Measurements from ENCODE around the gene PTPRM.

PTPRM gene

GRCh38 chr18:8005870-8006569, 438.9 kb downstream of the PTPRM start:
- DNase-seq (ENCODE audit: low read depth): no peak

- DNase-seq (ENCODE audit: low read depth): no peak
These were observed 439.9 kb downstream of the PTPRM start for GRCh38 chr18:8006979-8007378.

GRCh38 chr18:8008033-8008432, 440.9 kb downstream of the PTPRM start:
- no peak for DNase-seq (ENCODE audit: low read depth)

- DNase-seq (ENCODE audit: low read depth): no peak
These were observed 444.2 kb downstream of the PTPRM start for GRCh38 chr18:8011361-8011760.

- no peak for DNase-seq (ENCODE audit: low read depth)
These were observed 444.8 kb downstream of the PTPRM start for GRCh38 chr18:8011906-8012305.

- no peak for DNase-seq (ENCODE audit: low read depth)
These were observed 451.7 kb downstream of the PTPRM start for GRCh38 chr18:8018701-8019331.

GRCh38 chr18:8019600-8019999, 452.5 kb downstream of the PTPRM start:
- no peak for DNase-seq (ENCODE audit: low read depth)

DNA sequence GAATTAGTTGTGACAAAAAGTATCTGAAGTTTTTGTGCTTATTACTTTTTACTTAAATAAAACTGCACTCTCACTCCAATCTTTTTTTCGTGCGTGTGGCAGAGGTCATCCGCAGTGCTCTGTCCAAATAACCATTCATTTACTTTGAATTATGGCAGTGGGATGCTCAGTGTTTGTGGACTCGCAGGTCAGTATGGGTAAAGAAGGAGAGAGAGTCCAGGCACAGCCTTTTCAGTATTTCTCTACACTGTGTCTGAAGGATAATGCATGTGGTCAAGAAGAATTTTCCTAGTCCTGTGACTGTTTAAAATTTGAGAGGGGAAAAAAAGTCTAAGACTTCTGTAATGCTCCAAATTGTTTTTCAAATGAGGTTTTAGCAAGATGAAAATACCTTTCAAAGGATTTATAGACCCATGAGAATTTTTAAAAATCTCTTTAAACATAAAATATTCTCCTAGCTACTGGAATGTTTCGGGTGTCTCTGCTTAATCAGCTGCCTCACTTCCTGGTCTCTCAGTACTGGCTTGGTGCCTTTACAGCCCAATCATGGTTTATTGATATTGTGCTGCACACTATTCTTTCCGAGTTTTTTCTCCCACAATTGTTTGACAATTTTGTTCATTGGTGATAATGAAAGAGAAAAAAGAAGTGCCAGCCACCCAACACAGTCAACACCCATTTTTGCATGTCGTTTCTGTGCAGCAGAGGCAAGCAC, 453.2 kb downstream of the PTPRM start:
- DNase-seq (ENCODE audit: low read depth): no peak

DNA sequence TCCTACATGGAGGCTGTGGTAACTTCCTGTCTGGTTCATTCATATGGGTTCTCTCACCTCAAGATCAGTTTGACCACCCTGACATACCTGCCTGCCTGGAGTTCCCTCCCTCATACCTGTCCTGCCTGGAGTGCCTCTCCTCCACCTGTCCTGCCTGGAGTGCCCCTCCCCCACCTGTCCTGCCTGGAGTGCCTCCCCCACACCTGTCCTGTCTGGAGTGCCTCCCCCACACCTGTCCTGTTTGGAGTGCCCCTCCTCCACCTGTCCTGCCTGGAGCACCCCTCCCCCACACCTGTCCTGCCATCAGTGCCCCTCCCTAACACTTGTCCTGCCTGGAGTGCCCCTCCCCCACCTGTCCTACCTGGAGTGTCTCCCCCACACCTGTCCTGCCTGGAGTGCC, 461.9 kb downstream of the PTPRM start:
- DNase-seq (ENCODE audit: low read depth): no peak

DNA sequence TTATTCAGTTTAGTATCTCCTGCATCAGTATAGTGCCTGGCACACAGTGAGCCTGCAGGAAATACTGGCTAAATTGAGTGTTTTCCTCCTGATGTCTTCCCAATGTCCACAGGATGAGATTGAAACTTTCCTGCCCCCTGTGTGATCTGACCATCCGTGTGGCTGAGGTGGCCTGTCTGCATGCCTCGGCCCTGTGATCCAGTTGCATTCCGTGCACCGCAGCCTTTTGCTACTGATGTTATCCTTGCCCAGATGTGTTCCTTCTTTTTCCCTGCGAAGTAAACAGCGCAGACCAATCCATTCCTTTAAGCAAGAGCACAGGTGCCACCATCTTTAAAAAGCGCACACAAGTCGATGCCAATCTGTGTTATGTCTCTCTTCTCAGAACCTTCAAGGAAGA, 462.6 kb downstream of the PTPRM start:
- DNase-seq (ENCODE audit: low read depth): no peak

GRCh38 chr18:8030201-8030600, 463.1 kb downstream of the PTPRM start:
- no peak for DNase-seq (ENCODE audit: low read depth)

GRCh38 chr18:8031496-8031895, 464.4 kb downstream of the PTPRM start:
- DNase-seq (ENCODE audit: low read depth): no peak

GRCh38 chr18:8034674-8035073, 467.6 kb downstream of the PTPRM start:
- DNase-seq (ENCODE audit: low read depth): no peak

DNA sequence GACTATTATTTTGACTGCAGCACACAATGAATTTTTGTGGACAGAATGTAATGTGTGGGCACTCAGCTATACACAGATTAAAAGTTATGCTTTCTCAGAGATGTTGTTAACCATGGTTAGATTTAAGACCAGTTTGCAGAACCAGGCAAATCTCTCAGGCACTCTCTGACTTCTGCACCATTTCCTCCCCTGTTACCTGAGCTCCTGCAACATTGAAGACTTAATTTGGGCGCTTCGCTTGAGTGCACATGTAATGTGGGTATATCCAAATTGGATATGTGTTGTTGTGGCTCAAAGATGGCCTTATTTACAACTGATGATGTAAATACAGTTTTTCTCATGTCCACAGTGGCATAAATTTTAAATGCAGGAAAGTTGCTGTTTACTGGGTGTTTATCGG, 469.4 kb downstream of the PTPRM start:
- DNase-seq (ENCODE audit: low read depth): no peak

GRCh38 chr18:8037296-8037695, 470.2 kb downstream of the PTPRM start:
- DNase-seq (ENCODE audit: low read depth): no peak

GRCh38 chr18:8040021-8040420, 472.9 kb downstream of the PTPRM start:
- DNase-seq (ENCODE audit: low read depth): no peak

- no peak for DNase-seq (ENCODE audit: low read depth)
These were observed 474.5 kb downstream of the PTPRM start for GRCh38 chr18:8041526-8042111.

DNA sequence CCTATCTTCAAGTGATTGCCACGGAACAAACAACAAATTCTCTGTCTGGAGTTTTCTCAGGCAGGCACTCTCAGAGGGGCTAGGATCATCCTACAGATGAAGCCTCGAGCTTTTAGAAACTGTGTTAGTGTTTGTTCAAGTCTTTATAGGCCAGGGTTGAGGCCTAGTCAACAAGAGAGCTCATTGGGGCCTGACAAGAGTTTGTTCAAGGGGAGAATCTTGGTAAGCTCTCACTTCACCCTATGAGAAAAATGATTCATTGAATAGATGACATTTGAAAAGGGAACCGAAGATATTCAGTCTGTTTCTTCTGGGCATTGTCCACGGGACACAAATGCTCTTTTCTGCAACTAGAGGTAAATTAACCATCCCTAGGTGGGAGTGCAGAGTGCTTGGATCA, 476.9 kb downstream of the PTPRM start:
- DNase-seq (ENCODE audit: low read depth): no peak

- peak; percentile 30 for DNase-seq (ENCODE audit: low read depth)
These were observed 478.2 kb downstream of the PTPRM start for GRCh38 chr18:8045160-8045883.

GRCh38 chr18:8045884-8046281, 478.8 kb downstream of the PTPRM start:
- DNase-seq (ENCODE audit: low read depth): no peak

GRCh38 chr18:8046441-8046840, 479.3 kb downstream of the PTPRM start:
- no peak for DNase-seq (ENCODE audit: low read depth)

- DNase-seq (ENCODE audit: low read depth): no peak
These were observed 482.0 kb downstream of the PTPRM start for GRCh38 chr18:8049147-8049546.
